Thyroid gland (tissue), 4 donors: ENCODE data around the gene SND1. TPM values are rescaled to one million over a fixed set of nuclear protein-coding genes. Genes with fewer than 3 reads are reported as not detected.

Source experiments
- DNase-seq, 2 donors: peaks; one replicate each; pipeline ENCODE4 v3.0.0-alpha.2; 2019
- H3K27ac ChIP-seq, 3 donors: fragments of 200-600 bp; sonication (generic); 1 replicate in 2 of 3; 2 replicates in 1 of 3; pipeline ENCODE4 v1.5.1; 2016 to 2019; ENCODE audit warnings: mild to moderate bottlenecking in 1 of 3, moderate library complexity in 1 of 3
- H3K27me3 ChIP-seq: fragments of 200-600 bp; sonication (generic); one replicate; pipeline ENCODE4 v1.5.1; 2019
- H3K36me3 ChIP-seq, 2 donors: fragments of 200-600 bp; sonication (generic); one replicate each; pipeline ENCODE4 v1.5.1; 2016 to 2019
- H3K4me1 ChIP-seq, 2 donors: fragments of 200-600 bp; sonication (generic); one replicate each; pipeline ENCODE4 v1.5.1; 2017 to 2019
- H3K4me3 ChIP-seq, 3 donors: fragments of 200-600 bp; sonication (generic); replicated peaks in 1 of 3; 1 replicate in 2 of 3; 2 replicates in 1 of 3; pipeline ENCODE4 v1.5.1; 2016; ENCODE audit warnings: mild to moderate bottlenecking in 1 of 3
- H3K9me3 ChIP-seq: fragments of 200-600 bp; sonication (generic); one replicate; pipeline ENCODE4 v1.5.1; 2017
- CTCF ChIP-seq, 6 experiments: fragments of 200-600 bp in 3 of 6; fragments of 450-650 bp in 3 of 6; sonication (generic) in 3 of 6; IDR thresholded peaks; one replicate each; pipeline ENCODE4 v1.5.1; 2016 to 2019; ENCODE audit warnings: antibody characterized with exemption in 6 of 6, mild to moderate bottlenecking in 2 of 6, inconsistent platforms in 1 of 6, moderate library complexity in 1 of 6
- POLR2A ChIP-seq, 2 donors: fragments of 450-650 bp; IDR thresholded peaks; one replicate each; pipeline ENCODE4 v1.6.1; 2017; ENCODE audit warnings: antibody characterized with exemption in 2 of 2, mild to moderate bottlenecking in 2 of 2, moderate library complexity in 1 of 2
- WGBS, 2 donors: methylation state at CpG; one replicate each; pipeline ENCODE4 v1.1.5; 2017; 5-methylcytosine and 5-hydroxymethylcytosine counted together
- intact Hi-C: fragments of 100-400 bp; cut with DNase I; formaldehyde crosslinking; loops from one replicate; pipeline ENCODE4 v1.15.1; 2023
- total RNA-seq, 4 donors: library from RNA; depleted of rRNA; stranded (reverse); fragments of >200 nt; gene quantifications; one replicate each; pipeline ENCODE4 v1.2.3, GENCODE V29; 2016

The SND1 gene
- total RNA-seq, 4 donors from 2014 or later, result 126 to 167 (median 144) TPM

GRCh38 chr7:128084896-128085608, 433.1 kb downstream of the SND1 start:
- intact Hi-C loops, result no loop called here
- Histone ChIP-seq H3K4me1 (no peaks in the 10 kb centered on the region), H3K27ac (no peak overlapping the region), H3K4me3 (no peak overlapping the region), H3K36me3 (peaks cover 16 to 47% of the 10 kb centered on the region in 2 donors), H3K27me3 (no peaks in the 10 kb centered on the region), H3K9me3 (no peaks in the 10 kb centered on the region)
- TF ChIP-seq CTCF (IDR thresholded peaks at IDR 0.05), result no peak
- no peak for TF ChIP-seq POLR2A (IDR thresholded peaks at IDR 0.05)
- DNase-seq, result no peak
- 78 to 83% methylated on average over 7 to 10 of the region's 10 CpGs for WGBS, 2 donors

DNA sequence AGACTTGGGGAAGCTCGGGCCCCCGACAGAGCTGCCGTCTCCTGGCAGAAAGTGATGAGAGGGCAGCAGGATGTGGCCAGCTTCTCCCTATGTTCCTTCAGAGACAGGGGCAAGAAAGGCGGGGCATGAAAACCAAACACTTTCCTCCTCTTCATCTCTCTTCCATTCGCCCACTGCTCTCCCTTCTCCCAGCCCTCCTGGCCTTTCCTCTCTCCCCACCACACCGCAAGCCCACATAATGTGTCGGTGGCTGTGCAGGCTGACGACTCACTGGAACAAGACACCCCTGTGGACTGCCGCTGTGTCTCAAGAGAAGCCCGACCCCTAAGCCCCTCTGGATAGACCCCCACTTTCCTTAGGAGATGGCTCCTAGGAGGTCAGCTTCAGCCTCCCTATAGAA, 438.5 kb downstream of the SND1 start:
- Histone ChIP-seq H3K27me3 (no peaks in the 10 kb centered on the region), H3K4me3 (no peak overlapping the region), H3K9me3 (no peaks in the 10 kb centered on the region), H3K27ac (no peak overlapping the region), H3K36me3 (peaks cover 37 to 53% of the 10 kb centered on the region in 2 donors), H3K4me1 (no peaks in the 10 kb centered on the region)
- TF ChIP-seq POLR2A (IDR thresholded peaks at IDR 0.05) (no peak), CTCF (IDR thresholded peaks at IDR 0.05) (no peak)
- no peak for DNase-seq
- intact Hi-C loops, result no loop called here
- 84 to 98% methylated on average over 10 of the region's 10 CpGs for WGBS, 2 donors

GRCh38 chr7:128091106-128091505, 439.1 kb downstream of the SND1 start:
- intact Hi-C loops, result no loop called here
- no peaks in the 10 kb centered on the region for H3K4me1 ChIP-seq
- no peak for DNase-seq
- no peak for TF ChIP-seq POLR2A (IDR thresholded peaks at IDR 0.05)
- no peak for TF ChIP-seq CTCF (IDR thresholded peaks at IDR 0.05)
- no peak overlapping the region for H3K27ac ChIP-seq
- 78 to 82% methylated on average over 3 of the region's 3 CpGs for WGBS, 2 donors
- no peaks in the 10 kb centered on the region for H3K9me3 ChIP-seq
- no peak overlapping the region for H3K4me3 ChIP-seq
- H3K27me3 ChIP-seq, result no peaks in the 10 kb centered on the region
- H3K36me3 ChIP-seq, result peaks cover 37 to 46% of the 10 kb centered on the region in 2 donors

GRCh38 chr7:128092221-128092620, 440.2 kb downstream of the SND1 start:
- Histone ChIP-seq H3K9me3 (no peaks in the 10 kb centered on the region), H3K27ac (no peak overlapping the region), H3K27me3 (no peaks in the 10 kb centered on the region), H3K4me3 (no peak overlapping the region), H3K36me3 (peaks cover 30 to 35% of the 10 kb centered on the region in 2 donors), H3K4me1 (no peaks in the 10 kb centered on the region)
- DNase-seq, result no peak
- no peak for TF ChIP-seq CTCF (IDR thresholded peaks at IDR 0.05)
- no peak for TF ChIP-seq POLR2A (IDR thresholded peaks at IDR 0.05)
- WGBS, 2 donors, result 90 to 95% methylated on average over 5 of the region's 5 CpGs
- intact Hi-C loops, result no loop called here
